HuH-7 (cell line): ENCODE data around the gene PDGFRB.

Experiments used
- DNase-seq: peaks from one replicate; pipeline ENCODE4 v3.0.0; 2011; ENCODE audit warnings: low spot score

Gene PDGFRB

GRCh38 chr5:150163035-150163434 is 7.4 kb upstream of the PDGFRB start:
- no peak for DNase-seq

- peak; percentile 84 for DNase-seq
Measured at GRCh38 chr5:150162142-150162513, 6.5 kb upstream of the PDGFRB start.

- peak; percentile 91 for DNase-seq
Measured at GRCh38 chr5:150161242-150162141, 5.8 kb upstream of the PDGFRB start.

GRCh38 chr5:150160448-150161081 is 4.9 kb upstream of the PDGFRB start:
- DNase-seq = no peak

- DNase-seq = no peak
Measured at GRCh38 chr5:150159741-150160179, 4.1 kb upstream of the PDGFRB start.

- no peak for DNase-seq
Measured at GRCh38 chr5:150159031-150159430, 3.4 kb upstream of the PDGFRB start.

- DNase-seq = no peak
Measured at GRCh38 chr5:150158170-150158949, 2.7 kb upstream of the PDGFRB start.

GRCh38 chr5:150157168-150157567 is 1.5 kb upstream of the PDGFRB start:
- DNase-seq = no peak

- no peak for DNase-seq
Measured at GRCh38 chr5:150156540-150156939, 895 bp upstream of the PDGFRB start.

GRCh38 chr5:150156027-150156368 is 353 bp upstream of the PDGFRB start:
- no peak for DNase-seq

GRCh38 chr5:150154618-150155128 is 972 bp downstream of the PDGFRB start:
- DNase-seq = no peak

- DNase-seq = no peak
Measured at GRCh38 chr5:150153957-150154617, 1.6 kb downstream of the PDGFRB start.

GRCh38 chr5:150153483-150153882 is 2.2 kb downstream of the PDGFRB start:
- no peak for DNase-seq

- DNase-seq = no peak
Measured at GRCh38 chr5:150152636-150153462, 2.8 kb downstream of the PDGFRB start.

- DNase-seq = no peak
Measured at GRCh38 chr5:150149618-150150017, 6.0 kb downstream of the PDGFRB start.

GRCh38 chr5:150148117-150148927 is 7.3 kb downstream of the PDGFRB start:
- no peak for DNase-seq

GRCh38 chr5:150147670-150148069 is 8.0 kb downstream of the PDGFRB start:
- no peak for DNase-seq

- no peak for DNase-seq
Measured at GRCh38 chr5:150146862-150147601, 8.6 kb downstream of the PDGFRB start.

GRCh38 chr5:150146235-150146634 is 9.4 kb downstream of the PDGFRB start:
- no peak for DNase-seq

GRCh38 chr5:150144879-150145278 is 10.8 kb downstream of the PDGFRB start:
- DNase-seq = no peak
